HepG2 (cell line): ENCODE data around the gene MYH10. TPM values are rescaled to one million over a fixed set of nuclear protein-coding genes. Genes with fewer than 3 reads are reported as not detected.

Experiments used
- ATF2 ChIP-seq: sonication (generic); formaldehyde crosslinking; IDR thresholded peaks from 2 replicates; pipeline ENCODE4 v1.4.0; 2020; ENCODE audit warnings: missing genetic modification reagents
- ATM ChIP-seq: fragments of 450-650 bp; IDR thresholded peaks from 2 replicates; pipeline ENCODE4 v1.7.1; 2017; ENCODE audit warnings: mild to moderate bottlenecking, borderline replicate concordance
- EED ChIP-seq: sonication (generic); formaldehyde crosslinking; IDR thresholded peaks from 2 replicates; pipeline ENCODE4 v1.5.0; 2020; ENCODE audit warnings: mild to moderate bottlenecking, missing genetic modification reagents
- FOXP1 ChIP-seq, 2 experiments: fragments of 450-650 bp in 1 of 2; IDR thresholded peaks; 2 replicates each; pipeline ENCODE4 v1.6.1; 2017 to 2018; ENCODE audit warnings: antibody characterized with exemption in 1 of 2
- GATAD2A ChIP-seq: IDR thresholded peaks from 2 replicates; pipeline ENCODE4 v1.6.1; 2016
- HNF4G ChIP-seq, 2 experiments: sonication (generic) in 1 of 2; formaldehyde crosslinking in 1 of 2; IDR thresholded peaks; 2 replicates each; pipeline versions ENCODE4 v1.4.0 to v1.6.1; 2011 to 2020; ENCODE audit warnings: borderline replicate concordance in 2 of 2, low read depth in 2 of 2, mild to moderate bottlenecking in 2 of 2, low read length in 1 of 2, missing genetic modification reagents in 1 of 2, moderate library complexity in 1 of 2
- MEIS1 ChIP-seq: sonication (generic); formaldehyde crosslinking; IDR thresholded peaks from 2 replicates; pipeline ENCODE4 v1.9.0; 2021; ENCODE audit warnings: mild to moderate bottlenecking, missing genetic modification reagents, moderate library complexity, borderline replicate concordance
- NFE2 ChIP-seq: sonication (generic); formaldehyde crosslinking; IDR thresholded peaks from 2 replicates; pipeline ENCODE4 v1.4.0; 2020; ENCODE audit warnings: missing genetic modification reagents
- NFE2L2 ChIP-seq: fragments of 150-350 bp; IDR thresholded peaks from 2 replicates; pipeline ENCODE4 v1.6.1; 2014; ENCODE audit warnings: low read length
- PAXIP1 ChIP-seq: sonication (generic); formaldehyde crosslinking; conservative IDR thresholded peaks from 2 replicates; pipeline ENCODE4 v1.4.0; 2020; ENCODE audit warnings: mild to moderate bottlenecking, missing genetic modification reagents, moderate library complexity
- PHF5A ChIP-seq: IDR thresholded peaks from one replicate; pipeline ENCODE4 v1.6.1; 2018; ENCODE audit warnings: low read depth, missing genetic modification reagents; ENCODE audit not compliant: unreplicated experiment
- PHF8 ChIP-seq: sonication (generic); formaldehyde crosslinking; IDR thresholded peaks from 2 replicates; pipeline ENCODE4 v1.5.0; 2020; ENCODE audit warnings: missing genetic modification reagents
- RBM22 ChIP-seq: fragments of 200-400 bp; formaldehyde crosslinking; optimal IDR thresholded peaks from 2 replicates; pipeline ENCODE3; 2017; ENCODE audit warnings: mild to moderate bottlenecking, low read length, moderate library complexity
- REPIN1 ChIP-seq: sonication (generic); formaldehyde crosslinking; IDR thresholded peaks from 2 replicates; pipeline ENCODE4 v1.8.0; 2022; ENCODE audit warnings: missing genetic modification reagents, low read depth, mild to moderate bottlenecking, borderline replicate concordance
- SRSF9 ChIP-seq: fragments of 200-400 bp; formaldehyde crosslinking; IDR thresholded peaks from 2 replicates; pipeline ENCODE4 v1.6.1; 2018; ENCODE audit warnings: borderline replicate concordance, mild to moderate bottlenecking, low read depth, low read length; ENCODE audit not compliant: insufficient read depth, poor library complexity, severe bottlenecking
- ZNF644 ChIP-seq: IDR thresholded peaks from 2 replicates; pipeline ENCODE4 v1.6.1; 2016; ENCODE audit warnings: low read depth
- polyA plus RNA-seq, 8 experiments: library from polyadenylated mRNA; depleted of rRNA in 3 of 8; stranded (reverse) in 7 of 8; unstranded in 1 of 8; fragments of >200 nt; fragmentation: Illumina TruSeq in 4 of 8; extraction: Trizol in 4 of 8; gene quantifications; 2 replicates each; pipeline versions ENCODE4 v1.2.1 to v1.2.3, GENCODE V29; 2011 to 2016; ENCODE audit warnings: low read depth in 4 of 8, missing spikeins in 1 of 8, mixed read lengths in 1 of 8; ENCODE audit not compliant: insufficient read depth in 1 of 8
- total RNA-seq, 5 experiments: library from RNA; depleted of rRNA; stranded (reverse); fragments of >200 nt; fragmentation: Illumina TruSeq; extraction: Trizol; gene quantifications; 2 replicates each; pipeline ENCODE4 v1.2.3, GENCODE V29; 2016; ENCODE audit warnings: low read depth in 1 of 5
- TF ChIP-seq, protein P1 (sequence below): sonication (generic); formaldehyde crosslinking; IDR thresholded peaks from 2 replicates; pipeline ENCODE4 v1.5.1; 2020; ENCODE audit warnings: mild to moderate bottlenecking, moderate library complexity, missing genetic modification reagents
- TF ChIP-seq, protein P2 (sequence below), 2 experiments: sonication (generic) in 1 of 2; formaldehyde crosslinking in 1 of 2; IDR thresholded peaks; 2 replicates each; pipeline versions ENCODE4 v1.4.0 to v1.6.1; 2018 to 2020; ENCODE audit warnings: missing genetic modification reagents in 2 of 2, borderline replicate concordance in 1 of 2, low read depth in 1 of 2, mild to moderate bottlenecking in 1 of 2, missing biosample characterization in 1 of 2

Gene MYH10
- total and polyA plus RNA-seq, 2 of the 13 experiments (the other 11 are each of a cell fraction or from before 2014, with no cell fraction given), result 43.4 to 68.6 TPM

DNA sequence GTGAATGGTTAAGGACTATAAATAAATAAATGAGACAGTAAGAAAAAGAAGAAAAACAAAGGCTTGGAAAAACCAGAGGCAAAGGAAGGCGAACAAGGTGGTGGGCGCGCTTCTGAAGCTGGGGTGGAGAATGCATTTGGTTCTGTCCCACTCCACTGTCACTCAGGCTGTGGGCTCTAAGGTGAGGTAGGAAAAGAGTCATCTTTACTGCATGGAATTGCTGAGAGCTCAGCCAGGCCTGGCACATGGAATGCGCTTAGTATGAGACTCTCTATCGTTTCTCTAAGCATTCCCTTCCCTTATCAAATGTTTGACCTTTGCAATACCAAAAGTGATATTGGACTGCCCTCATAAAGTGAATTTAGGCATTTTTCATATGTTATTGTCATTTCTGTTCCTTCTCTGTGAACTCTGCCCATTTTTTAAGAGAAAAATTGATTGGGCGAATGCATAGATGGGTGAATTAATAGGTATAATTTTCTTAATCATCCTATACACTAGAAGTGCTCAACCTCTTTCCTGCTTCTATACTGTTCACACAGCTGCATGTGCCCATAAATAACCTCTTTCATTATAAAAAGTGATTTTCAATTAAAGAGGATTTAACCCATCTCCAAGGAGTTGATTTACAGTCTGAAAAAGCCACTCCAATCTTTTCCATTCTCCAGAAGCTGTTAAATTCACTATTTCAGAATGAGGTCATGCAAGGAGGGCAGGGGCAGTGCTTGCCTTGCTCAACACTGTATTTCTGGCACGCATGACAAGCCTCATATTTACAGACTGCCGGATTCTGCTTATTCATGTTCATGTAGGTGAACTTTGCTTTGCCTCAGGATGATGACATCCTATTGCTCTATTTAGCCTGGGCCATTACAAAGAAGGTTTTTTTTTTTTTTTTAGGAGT is 87.7 kb downstream of the MYH10 start (continued):
- TF ChIP-seq REPIN1 (CRISPR knock-in tag), result peak; percentile 64; the same call in 1 of the 2 replicates
- TF ChIP-seq RBM22, result no peak
- TF ChIP-seq HNF4G (IDR thresholded peaks at IDR 0.05; ENCODE audit: borderline replicate concordance, low read depth, low read length), result peak; percentile 83
- peak; percentile 69; the same call in 1 of the 2 replicates for TF ChIP-seq HNF4G (CRISPR knock-in tag; IDR thresholded peaks at IDR 0.05; ENCODE audit: borderline replicate concordance, low read depth)
- TF ChIP-seq PHF5A (CRISPR knock-in tag), result no peak
- TF ChIP-seq FOXP1 (IDR thresholded peaks at IDR 0.05), result peak; percentile 47; the same call in 1 of the 2 replicates
- TF ChIP-seq FOXP1 (CRISPR knock-in tag; IDR thresholded peaks at IDR 0.05), result peak; percentile 71
- no peak for TF ChIP-seq EED
- TF ChIP-seq NFE2 (CRISPR knock-in tag), result peak; percentile 96
- peak; percentile 97 for TF ChIP-seq ATF2
- peak; percentile 94 for TF ChIP-seq GATAD2A (CRISPR knock-in tag)
- no peak for TF ChIP-seq SRSF9
- TF ChIP-seq PAXIP1 (CRISPR knock-in tag), result peak; percentile 90
- TF ChIP-seq MEIS1 (CRISPR knock-in tag), result no peak
- peak; percentile 94 for TF ChIP-seq NFE2L2
- TF ChIP-seq ATM, result no peak
- peak; percentile 80; the same call in 1 of the 2 replicates for TF ChIP-seq ZNF644
- TF ChIP-seq, protein P1, sequence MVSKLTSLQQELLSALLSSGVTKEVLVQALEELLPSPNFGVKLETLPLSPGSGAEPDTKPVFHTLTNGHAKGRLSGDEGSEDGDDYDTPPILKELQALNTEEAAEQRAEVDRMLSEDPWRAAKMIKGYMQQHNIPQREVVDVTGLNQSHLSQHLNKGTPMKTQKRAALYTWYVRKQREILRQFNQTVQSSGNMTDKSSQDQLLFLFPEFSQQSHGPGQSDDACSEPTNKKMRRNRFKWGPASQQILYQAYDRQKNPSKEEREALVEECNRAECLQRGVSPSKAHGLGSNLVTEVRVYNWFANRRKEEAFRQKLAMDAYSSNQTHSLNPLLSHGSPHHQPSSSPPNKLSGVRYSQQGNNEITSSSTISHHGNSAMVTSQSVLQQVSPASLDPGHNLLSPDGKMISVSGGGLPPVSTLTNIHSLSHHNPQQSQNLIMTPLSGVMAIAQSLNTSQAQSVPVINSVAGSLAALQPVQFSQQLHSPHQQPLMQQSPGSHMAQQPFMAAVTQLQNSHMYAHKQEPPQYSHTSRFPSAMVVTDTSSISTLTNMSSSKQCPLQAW, result peak; percentile 80; the same call in 1 of the 2 replicates
- no peak for TF ChIP-seq PHF8 (CRISPR knock-in tag)
- TF ChIP-seq, protein P2, sequence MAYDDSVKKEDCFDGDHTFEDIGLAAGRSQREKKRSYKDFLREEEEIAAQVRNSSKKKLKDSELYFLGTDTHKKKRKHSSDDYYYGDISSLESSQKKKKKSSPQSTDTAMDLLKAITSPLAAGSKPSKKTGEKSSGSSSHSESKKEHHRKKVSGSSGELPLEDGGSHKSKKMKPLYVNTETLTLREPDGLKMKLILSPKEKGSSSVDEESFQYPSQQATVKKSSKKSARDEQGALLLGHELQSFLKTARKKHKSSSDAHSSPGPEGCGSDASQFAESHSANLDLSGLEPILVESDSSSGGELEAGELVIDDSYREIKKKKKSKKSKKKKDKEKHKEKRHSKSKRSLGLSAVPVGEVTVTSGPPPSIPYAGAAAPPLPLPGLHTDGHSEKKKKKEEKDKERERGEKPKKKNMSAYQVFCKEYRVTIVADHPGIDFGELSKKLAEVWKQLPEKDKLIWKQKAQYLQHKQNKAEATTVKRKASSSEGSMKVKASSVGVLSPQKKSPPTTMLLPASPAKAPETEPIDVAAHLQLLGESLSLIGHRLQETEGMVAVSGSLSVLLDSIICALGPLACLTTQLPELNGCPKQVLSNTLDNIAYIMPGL (CRISPR knock-in tag; IDR thresholded peaks at IDR 0.05; ENCODE audit: borderline replicate concordance in 1 of 2, low read depth in 1 of 2), result peak in 1 of 2 experiments; percentile 35; a peak in 1 of 4 replicates
